Measurements from ENCODE around the gene DOLPP1. TPM values are rescaled to one million over a fixed set of nuclear protein-coding genes. Genes with fewer than 3 reads are reported as not detected.

The DOLPP1 gene
- total and polyA plus RNA-seq, 2 of the 8 experiments (the other 6 are each of a cell fraction or from before 2014, with no cell fraction given) = 36.0 to 45.3 TPM

DNA sequence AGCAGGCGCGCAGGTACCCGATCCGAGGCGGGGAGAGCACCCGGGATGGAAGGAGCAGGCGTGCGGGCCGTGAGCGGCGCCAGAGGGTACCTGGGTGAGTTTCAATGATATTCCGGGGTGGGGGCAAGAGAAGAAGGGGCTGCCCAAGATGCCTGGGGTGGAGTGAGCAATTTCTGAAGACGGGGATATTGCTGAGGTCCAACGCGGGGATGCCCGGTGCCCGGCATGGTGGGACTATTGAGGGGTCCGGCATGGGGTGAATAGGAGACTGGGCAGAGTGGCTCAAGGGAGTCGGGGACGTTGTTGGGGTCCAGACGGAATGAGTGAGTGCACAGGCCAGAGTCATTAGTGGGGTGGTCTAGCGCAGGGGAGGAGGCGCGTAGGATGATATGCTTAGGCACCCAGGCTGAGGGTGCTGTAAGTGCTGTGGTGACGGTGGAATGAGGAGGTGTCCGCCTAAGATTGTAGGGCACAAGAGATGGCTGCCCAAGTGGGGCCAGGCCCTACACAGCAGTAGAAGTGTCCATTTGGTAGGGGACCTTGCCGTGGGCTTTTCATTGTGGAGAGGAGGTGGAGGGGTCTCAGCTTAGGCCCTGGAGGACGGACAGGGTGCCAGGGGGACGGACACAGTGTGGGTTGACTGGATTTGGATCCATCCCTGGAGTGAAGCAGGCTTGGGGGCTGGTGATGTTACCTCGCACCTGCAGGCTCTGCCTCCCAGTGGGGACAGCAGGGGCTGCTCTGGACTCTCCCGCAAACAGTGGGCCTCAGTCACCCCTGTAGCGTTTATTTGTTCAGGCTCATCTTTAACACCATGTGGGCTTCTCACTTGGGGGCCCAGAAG is 43.8 kb upstream of the DOLPP1 start:
- peaks cover 0 to 8% (median 5%) of the 10 kb centered on the region in 4 experiments; a peak in 4 of 8 replicates for H3K36me3 ChIP-seq (ENCODE audit: control insufficient read depth in 2 of 4, insufficient read depth in 4 of 4, low read length in 3 of 4)
- H2AFZ ChIP-seq (ENCODE audit: low read length) = no peak overlapping the region
- H3K9me3 ChIP-seq (ENCODE audit: insufficient read depth in 2 of 2, low read depth in 1 of 2, low read length in 1 of 2) = no peaks in the 10 kb centered on the region
- peaks cover 0 to 23% of the 10 kb centered on the region in 2 experiments; a peak in 2 of 4 replicates for H3K79me2 ChIP-seq (ENCODE audit: control insufficient read depth in 1 of 2, insufficient read depth in 2 of 2, low read length in 2 of 2)
- H2BK15ac ChIP-seq (ENCODE audit: low read length) = no peak overlapping the region
- H2BK5ac ChIP-seq (ENCODE audit: low read depth, low read length) = no peak overlapping the region
- H3K4me3 ChIP-seq (ENCODE audit: extremely low read depth in 1 of 4, insufficient read depth in 2 of 4, low read depth in 3 of 4, low read length in 4 of 4) = peak overlapping the region; percentile 87 to 97 (median 90)
- H3K27me3 ChIP-seq (replicated peaks in 1 of 4; ENCODE audit: control insufficient read depth in 3 of 4, extremely low read depth in 1 of 4, insufficient read depth in 3 of 4, low read length in 3 of 4) = no peaks in the 10 kb centered on the region
- no peak overlapping the region for H3K18ac ChIP-seq (ENCODE audit: extremely low read depth, low read length)
- H3K27ac ChIP-seq (ENCODE audit: low read depth, low read length) = no peak overlapping the region
- FAIRE-seq = no peak
- H3K14ac ChIP-seq (ENCODE audit: insufficient read length) = no peak overlapping the region
- peaks cover 7% of the 10 kb centered on the region for H3K79me1 ChIP-seq (ENCODE audit: low read depth, low read length)
- no peak overlapping the region for H2BK12ac ChIP-seq (ENCODE audit: low read depth, low read length)
- no peak overlapping the region for H3K23ac ChIP-seq (ENCODE audit: insufficient read length)
- no peak overlapping the region for H2AK5ac ChIP-seq (ENCODE audit: low read depth, low read length)
- TF ChIP-seq KDM4A (IDR thresholded peaks at IDR 0.05; ENCODE audit: low read depth, low read length, severe bottlenecking) (peak; percentile 15), KDM5A (IDR thresholded peaks at IDR 0.05; ENCODE audit: low read length) (no peak), TEAD4 (IDR thresholded peaks at IDR 0.05; ENCODE audit: low read depth, low read length) (no peak), NANOG (IDR thresholded peaks at IDR 0.05; ENCODE audit: insufficient read depth, low read depth, low read length, poor library complexity, severe bottlenecking) (no peak), CTCF (IDR thresholded peaks at IDR 0.05; ENCODE audit: control extremely low read depth in 1 of 3, insufficient read depth in 1 of 3, low read depth in 1 of 3, low read length in 3 of 3) (peak in 1 of 3 experiments; percentile 4; a peak in 1 of 4 replicates)
- TF ChIP-seq, protein P1, sequence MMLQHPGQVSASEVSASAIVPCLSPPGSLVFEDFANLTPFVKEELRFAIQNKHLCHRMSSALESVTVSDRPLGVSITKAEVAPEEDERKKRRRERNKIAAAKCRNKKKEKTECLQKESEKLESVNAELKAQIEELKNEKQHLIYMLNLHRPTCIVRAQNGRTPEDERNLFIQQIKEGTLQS (IDR thresholded peaks at IDR 0.05; ENCODE audit: insufficient read depth, low read depth, low read length) = no peak
- H4K5ac ChIP-seq (ENCODE audit: insufficient read length, low read depth, low read length) = no peak overlapping the region
- ChIA-PET CTCF (ENCODE audit: partially characterized antibody) (interaction anchor here (0.7 to 2.0 kb wide), 3 partner anchors 28 to 31 kb away, joined by 3 to 12 read pairs (median 4); no protein-coding TSS in a partner anchor), POLR2A (ENCODE audit: partially characterized antibody) (interaction anchor here (0.5 to 1.7 kb wide), 9 partner anchors 8 to 477 kb away, joined by 3 to 8 read pairs (median 4); no protein-coding TSS in a partner anchor)
- peak overlapping the region; percentile 66 for H3K4ac ChIP-seq (replicated peaks; ENCODE audit: insufficient read length, low read depth, low read length)
- H3K23me2 ChIP-seq (ENCODE audit: low read depth, low read length) = peaks cover 7% of the 10 kb centered on the region
- peaks cover 0 to 10% (median 5%) of the 10 kb centered on the region in 4 experiments; a peak in 5 of 7 replicates for H3K4me1 ChIP-seq (replicated peaks in 1 of 4; ENCODE audit: control insufficient read depth in 3 of 4, insufficient read depth in 4 of 4, low read length in 3 of 4)
- peak overlapping the region; percentile 51 to 65 (median 63) for H3K9ac ChIP-seq (replicated peaks in 1 of 4; ENCODE audit: extremely low read depth in 1 of 4, low read depth in 3 of 4, low read length in 3 of 4)
- H2BK20ac ChIP-seq (ENCODE audit: low read length) = no peak overlapping the region
- H3K4me2 ChIP-seq (ENCODE audit: insufficient read depth in 1 of 2, low read depth in 2 of 2, low read length in 2 of 2) = peak overlapping the region; percentile 78 to 89
- peaks cover 0 to 5% of the 10 kb centered on the region in 2 experiments for H4K20me1 ChIP-seq (replicated peaks in 1 of 2; ENCODE audit: control insufficient read depth in 1 of 2, insufficient read depth in 2 of 2, low read length in 2 of 2)
- no peak overlapping the region for H4K91ac ChIP-seq (replicated peaks; ENCODE audit: insufficient read length, low read length)
- 19% methylated on average over 32 of the region's 32 CpGs; no CpG with 5 or more reads in 1 of the 2 experiments for WGBS, 2 experiments (ENCODE audit: extremely low coverage in 1 of 2, insufficient coverage in 1 of 2, insufficient read length in 1 of 2, insufficient replicate concordance in 2 of 2, low coverage in 1 of 2, low lambda C conversion rate in 2 of 2, missing lambda C conversion rate in 1 of 2)
- peak overlapping the region; percentile 30 for H3K56ac ChIP-seq (replicated peaks; ENCODE audit: insufficient read length, low read depth, low read length)
- peak overlapping the region; percentile 1; the same call in 1 of the 2 replicates for H4K8ac ChIP-seq (ENCODE audit: extremely low read depth, insufficient read depth, low read length)
- no peak for DNase-seq (ENCODE audit: low read depth in 1 of 2, low spot score in 2 of 2)
- H2BK120ac ChIP-seq (replicated peaks; ENCODE audit: low read depth, low read length) = no peak overlapping the region

Data from H1 (cell line).